Tibial nerve (tissue), 4 donors: Measurements from ENCODE around the gene EIF3L.

ENCODE experiments used
- CTCF ChIP-seq, 5 experiments: fragments of 200-600 bp in 3 of 5; fragments of 450-650 bp in 2 of 5; sonication (generic) in 3 of 5; IDR thresholded peaks; one replicate each; pipeline ENCODE4 v1.5.1; 2016 to 2019; ENCODE audit warnings: antibody characterized with exemption in 5 of 5, mild to moderate bottlenecking in 3 of 5, moderate library complexity in 2 of 5
- EP300 ChIP-seq, 2 donors: sonication (generic); formaldehyde crosslinking; IDR thresholded peaks; one replicate each; pipeline ENCODE4 v1.6.1; 2017; ENCODE audit warnings: antibody characterized with exemption in 2 of 2, mild to moderate bottlenecking in 1 of 2
- POLR2A ChIP-seq, 2 donors: fragments of 450-650 bp; IDR thresholded peaks; one replicate each; pipeline ENCODE4 v1.6.1; 2017; ENCODE audit warnings: antibody characterized with exemption in 2 of 2, mild to moderate bottlenecking in 2 of 2, moderate library complexity in 2 of 2

GRCh38 chr22:37824674-37825641 lies 24.3 kb upstream of the EIF3L start:
- TF ChIP-seq CTCF (IDR thresholded peaks at IDR 0.05) (no peak), EP300 (IDR thresholded peaks at IDR 0.05) (no peak), POLR2A (IDR thresholded peaks at IDR 0.05) (no peak)
